HEK293 (cell line): Measurements from ENCODE around the gene ABHD16A.

Experiments
- EGR2 ChIP-seq: fragments of 450-650 bp; formaldehyde crosslinking; IDR thresholded peaks from 2 replicates; pipeline ENCODE4 v1.5.1; 2016; ENCODE audit warnings: low read depth, missing biosample characterization, missing genetic modification characterization
- GLIS1 ChIP-seq: fragments of 450-650 bp; formaldehyde crosslinking; IDR thresholded peaks from 2 replicates; pipeline ENCODE4 v1.5.1; 2016; ENCODE audit warnings: missing biosample characterization, missing genetic modification characterization
- GLIS2 ChIP-seq: fragments of 450-650 bp; formaldehyde crosslinking; IDR thresholded peaks from 2 replicates; pipeline ENCODE4 v1.5.1; 2016; ENCODE audit warnings: missing biosample characterization, missing genetic modification characterization
- HOXD13 ChIP-seq: sonication (generic); formaldehyde crosslinking; IDR thresholded peaks from 2 replicates; pipeline ENCODE4 v1.8.0; 2022; ENCODE audit warnings: missing genetic modification reagents, borderline replicate concordance
- KLF10 ChIP-seq: fragments of 450-650 bp; IDR thresholded peaks from 2 replicates; pipeline ENCODE4 v1.5.1; 2018; ENCODE audit warnings: missing biosample characterization, mild to moderate bottlenecking, missing genetic modification characterization
- KLF9 ChIP-seq: fragments of 450-650 bp; formaldehyde crosslinking; IDR thresholded peaks from 2 replicates; pipeline ENCODE4 v1.5.1; 2016; ENCODE audit warnings: missing biosample characterization, missing genetic modification characterization, low read depth
- REPIN1 ChIP-seq: fragments of 450-650 bp; formaldehyde crosslinking; IDR thresholded peaks from 2 replicates; pipeline ENCODE4 v1.5.1; 2017; ENCODE audit warnings: missing biosample characterization, missing genetic modification characterization, low read depth
- REST ChIP-seq: fragments of 450-650 bp; formaldehyde crosslinking; IDR thresholded peaks from 2 replicates; pipeline ENCODE4 v1.5.1; 2016; ENCODE audit warnings: missing biosample characterization, missing genetic modification characterization
- SALL2 ChIP-seq: fragments of 450-650 bp; formaldehyde crosslinking; IDR thresholded peaks from 2 replicates; pipeline ENCODE4 v1.5.0; 2017; ENCODE audit warnings: missing biosample characterization, mild to moderate bottlenecking, missing genetic modification characterization, borderline replicate concordance
- YY1 ChIP-seq: fragments of 450-650 bp; formaldehyde crosslinking; IDR thresholded peaks from 2 replicates; pipeline ENCODE4 v1.5.1; 2018; ENCODE audit warnings: missing biosample characterization, missing genetic modification characterization
- ZBTB1 ChIP-seq: fragments of 450-650 bp; formaldehyde crosslinking; IDR thresholded peaks from 2 replicates; pipeline ENCODE4 v1.5.1; 2016; ENCODE audit warnings: missing biosample characterization, missing genetic modification characterization
- ZBTB17 ChIP-seq: fragments of 450-650 bp; formaldehyde crosslinking; IDR thresholded peaks from 2 replicates; pipeline ENCODE4 v1.5.1; 2016; ENCODE audit warnings: missing biosample characterization, missing genetic modification characterization
- ZBTB48 ChIP-seq: fragments of 450-650 bp; formaldehyde crosslinking; IDR thresholded peaks from 2 replicates; pipeline ENCODE4 v1.5.1; 2016; ENCODE audit warnings: missing biosample characterization, missing genetic modification characterization
- ZEB2 ChIP-seq: fragments of 450-650 bp; formaldehyde crosslinking; IDR thresholded peaks from 2 replicates; pipeline ENCODE4 v1.5.1; 2016; ENCODE audit warnings: missing biosample characterization, missing genetic modification characterization
- ZNF112 ChIP-seq: fragments of 450-650 bp; formaldehyde crosslinking; IDR thresholded peaks from 2 replicates; pipeline ENCODE4 v1.5.0; 2017; ENCODE audit warnings: missing biosample characterization, missing genetic modification characterization
- ZNF133 ChIP-seq: fragments of 450-650 bp; formaldehyde crosslinking; IDR thresholded peaks from 2 replicates; pipeline ENCODE4 v1.5.1; 2016; ENCODE audit warnings: missing biosample characterization, missing genetic modification characterization
- ZNF157 ChIP-seq: fragments of 450-650 bp; formaldehyde crosslinking; IDR thresholded peaks from 2 replicates; pipeline ENCODE4 v1.5.1; 2016; ENCODE audit warnings: missing biosample characterization, missing genetic modification characterization
- ZNF211 ChIP-seq: fragments of 450-650 bp; formaldehyde crosslinking; IDR thresholded peaks from 2 replicates; pipeline ENCODE4 v1.5.1; 2016; ENCODE audit warnings: low read depth, missing biosample characterization, missing genetic modification characterization
- ZNF214 ChIP-seq: fragments of 450-650 bp; formaldehyde crosslinking; IDR thresholded peaks from 2 replicates; pipeline ENCODE4 v1.5.1; 2017; ENCODE audit warnings: missing biosample characterization, mild to moderate bottlenecking, missing genetic modification characterization, borderline replicate concordance
- ZNF223 ChIP-seq: fragments of 450-650 bp; formaldehyde crosslinking; IDR thresholded peaks from 2 replicates; pipeline ENCODE4 v1.5.1; 2016; ENCODE audit warnings: missing biosample characterization, missing genetic modification characterization
- ZNF274 ChIP-seq, 2 experiments: fragments of 200-500 bp in 1 of 2; fragments of 450-650 bp in 1 of 2; sonication (Bioruptor generic) in 1 of 2; formaldehyde crosslinking in 1 of 2; IDR thresholded peaks; 2 replicates each; pipeline versions ENCODE4 v1.5.1 to v1.6.1; 2014 to 2016; ENCODE audit warnings: borderline replicate concordance in 1 of 2, inconsistent platforms in 1 of 2, low read length in 1 of 2, missing biosample characterization in 1 of 2, missing genetic modification characterization in 1 of 2
- ZNF302 ChIP-seq: fragments of 450-650 bp; formaldehyde crosslinking; IDR thresholded peaks from 2 replicates; pipeline ENCODE4 v1.5.1; 2016; ENCODE audit warnings: missing biosample characterization, missing genetic modification characterization, low read depth
- ZNF311 ChIP-seq: fragments of 450-650 bp; formaldehyde crosslinking; IDR thresholded peaks from 2 replicates; pipeline ENCODE4 v1.5.1; 2017; ENCODE audit warnings: missing biosample characterization, missing genetic modification characterization, borderline replicate concordance
- ZNF426 ChIP-seq: fragments of 450-650 bp; formaldehyde crosslinking; IDR thresholded peaks from 2 replicates; pipeline ENCODE4 v1.5.1; 2017; ENCODE audit warnings: missing biosample characterization, missing genetic modification characterization, mild to moderate bottlenecking, inconsistent platforms, moderate library complexity
- ZNF521 ChIP-seq: fragments of 450-650 bp; formaldehyde crosslinking; IDR thresholded peaks from 2 replicates; pipeline ENCODE4 v1.5.1; 2017; ENCODE audit warnings: missing biosample characterization, mild to moderate bottlenecking, missing genetic modification characterization
- ZNF529 ChIP-seq: fragments of 450-650 bp; formaldehyde crosslinking; IDR thresholded peaks from 2 replicates; pipeline ENCODE4 v1.5.1; 2017; ENCODE audit warnings: missing genetic modification characterization, missing biosample characterization; ENCODE audit not compliant: insufficient replicate concordance
- ZNF549 ChIP-seq: fragments of 450-650 bp; IDR thresholded peaks from 2 replicates; pipeline ENCODE4 v1.5.1; 2018; ENCODE audit warnings: missing biosample characterization, missing genetic modification characterization, mild to moderate bottlenecking, inconsistent platforms, moderate library complexity
- ZNF585B ChIP-seq: fragments of 450-650 bp; formaldehyde crosslinking; IDR thresholded peaks from 2 replicates; pipeline ENCODE4 v1.5.1; 2016; ENCODE audit warnings: missing biosample characterization, missing genetic modification characterization
- ZNF610 ChIP-seq: fragments of 450-650 bp; formaldehyde crosslinking; IDR thresholded peaks from 2 replicates; pipeline ENCODE4 v1.5.1; 2016; ENCODE audit warnings: missing biosample characterization, missing genetic modification characterization, borderline replicate concordance
- ZNF747 ChIP-seq: fragments of 450-650 bp; formaldehyde crosslinking; IDR thresholded peaks from 2 replicates; pipeline ENCODE4 v1.5.1; 2016; ENCODE audit warnings: missing biosample characterization, missing genetic modification characterization
- ZSCAN30 ChIP-seq: fragments of 450-650 bp; IDR thresholded peaks from 2 replicates; pipeline ENCODE4 v1.5.1; 2018; ENCODE audit warnings: missing biosample characterization, mild to moderate bottlenecking, missing genetic modification characterization, moderate library complexity
- TF ChIP-seq, protein P1 (sequence below): fragments of 450-650 bp; IDR thresholded peaks from 2 replicates; pipeline ENCODE4 v1.5.1; 2018; ENCODE audit warnings: missing biosample characterization, missing genetic modification characterization
- TF ChIP-seq, protein P2 (sequence below): fragments of 450-650 bp; formaldehyde crosslinking; IDR thresholded peaks from 2 replicates; pipeline ENCODE4 v1.5.1; 2017; ENCODE audit warnings: missing biosample characterization, missing genetic modification characterization
- TF ChIP-seq, protein P3 (sequence below): fragments of 450-650 bp; formaldehyde crosslinking; IDR thresholded peaks from 2 replicates; pipeline ENCODE4 v1.5.1; 2017; ENCODE audit warnings: missing biosample characterization, missing genetic modification characterization

The ABHD16A gene

DNA sequence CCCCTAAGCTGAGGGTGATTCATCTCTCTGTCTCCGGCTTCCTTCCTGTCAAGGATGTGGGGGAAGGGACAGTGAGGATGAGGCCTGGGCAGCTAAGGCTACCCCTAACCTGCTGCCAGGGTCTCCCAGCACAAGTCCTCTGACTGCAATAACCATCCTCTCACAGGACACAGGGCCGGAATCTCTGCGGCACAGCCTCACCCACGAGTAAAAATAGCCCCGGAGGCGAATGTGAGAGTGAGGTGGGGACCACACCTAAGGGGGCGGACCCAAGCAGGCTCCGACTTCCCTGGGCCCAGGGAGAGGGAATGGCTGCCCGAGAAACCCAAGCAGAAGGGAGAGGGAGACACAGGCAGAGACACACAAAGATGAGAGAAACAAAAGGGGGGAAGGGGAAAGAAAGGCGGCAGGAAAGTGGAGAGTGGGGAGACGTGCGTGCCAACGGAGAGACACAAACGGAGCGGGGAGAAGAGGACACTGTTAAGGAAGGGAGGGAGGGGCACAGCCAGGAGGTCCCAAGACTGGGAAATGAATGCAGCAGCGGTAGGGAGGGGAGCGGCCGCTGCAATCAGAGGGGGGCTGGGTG lies 31.8 kb upstream of the ABHD16A start (continued):
- TF ChIP-seq ZNF610 (tag by site-specific recombination) (no peak; the same call in 1 of the 2 replicates), ZNF214 (tag by site-specific recombination) (no peak), REPIN1 (tag by site-specific recombination) (no peak), EGR2 (peak; percentile 49), ZNF549 (no peak), GLIS1 (peak; percentile 73), YY1 (no peak), REST (tag by site-specific recombination) (0 out of 2 replicates have a peak, but pooled peaks have one; percentile 5), ZNF133 (tag by site-specific recombination) (no peak), SALL2 (tag by site-specific recombination) (no peak), HOXD13 (CRISPR knock-in tag) (no peak), ZNF311 (tag by site-specific recombination) (no peak), ZNF529 (no peak), ZNF521 (tag by site-specific recombination) (no peak), GLIS2 (tag by site-specific recombination) (peak; percentile 96), ZNF223 (tag by site-specific recombination) (no peak), KLF10 (tag by site-specific recombination) (no peak; the same call in none of the 2 replicates), ZBTB17 (tag by site-specific recombination) (peak; percentile 88), ZNF426 (tag by site-specific recombination) (no peak), ZNF274 (IDR thresholded peaks at IDR 0.05; ENCODE audit: low read length) (no peak), ZNF274 (tag by site-specific recombination; IDR thresholded peaks at IDR 0.05; ENCODE audit: borderline replicate concordance) (no peak), ZNF211 (tag by site-specific recombination) (no peak), ZNF112 (tag by site-specific recombination) (no peak), ZBTB1 (no peak), ZBTB48 (tag by site-specific recombination) (peak; percentile 95), ZSCAN30 (tag by site-specific recombination) (peak; percentile 25; the same call in 1 of the 2 replicates), ZNF585B (tag by site-specific recombination) (no peak), KLF9 (peak; percentile 80), ZNF157 (tag by site-specific recombination) (no peak), ZNF747 (no peak), ZNF302 (tag by site-specific recombination) (no peak), ZEB2 (tag by site-specific recombination) (peak; percentile 94)
- TF ChIP-seq, protein P1, sequence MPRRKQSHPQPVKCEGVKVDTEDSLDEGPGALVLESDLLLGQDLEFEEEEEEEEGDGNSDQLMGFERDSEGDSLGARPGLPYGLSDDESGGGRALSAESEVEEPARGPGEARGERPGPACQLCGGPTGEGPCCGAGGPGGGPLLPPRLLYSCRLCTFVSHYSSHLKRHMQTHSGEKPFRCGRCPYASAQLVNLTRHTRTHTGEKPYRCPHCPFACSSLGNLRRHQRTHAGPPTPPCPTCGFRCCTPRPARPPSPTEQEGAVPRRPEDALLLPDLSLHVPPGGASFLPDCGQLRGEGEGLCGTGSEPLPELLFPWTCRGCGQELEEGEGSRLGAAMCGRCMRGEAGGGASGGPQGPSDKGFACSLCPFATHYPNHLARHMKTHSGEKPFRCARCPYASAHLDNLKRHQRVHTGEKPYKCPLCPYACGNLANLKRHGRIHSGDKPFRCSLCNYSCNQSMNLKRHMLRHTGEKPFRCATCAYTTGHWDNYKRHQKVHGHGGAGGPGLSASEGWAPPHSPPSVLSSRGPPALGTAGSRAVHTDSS: no peak
- TF ChIP-seq, protein P2, sequence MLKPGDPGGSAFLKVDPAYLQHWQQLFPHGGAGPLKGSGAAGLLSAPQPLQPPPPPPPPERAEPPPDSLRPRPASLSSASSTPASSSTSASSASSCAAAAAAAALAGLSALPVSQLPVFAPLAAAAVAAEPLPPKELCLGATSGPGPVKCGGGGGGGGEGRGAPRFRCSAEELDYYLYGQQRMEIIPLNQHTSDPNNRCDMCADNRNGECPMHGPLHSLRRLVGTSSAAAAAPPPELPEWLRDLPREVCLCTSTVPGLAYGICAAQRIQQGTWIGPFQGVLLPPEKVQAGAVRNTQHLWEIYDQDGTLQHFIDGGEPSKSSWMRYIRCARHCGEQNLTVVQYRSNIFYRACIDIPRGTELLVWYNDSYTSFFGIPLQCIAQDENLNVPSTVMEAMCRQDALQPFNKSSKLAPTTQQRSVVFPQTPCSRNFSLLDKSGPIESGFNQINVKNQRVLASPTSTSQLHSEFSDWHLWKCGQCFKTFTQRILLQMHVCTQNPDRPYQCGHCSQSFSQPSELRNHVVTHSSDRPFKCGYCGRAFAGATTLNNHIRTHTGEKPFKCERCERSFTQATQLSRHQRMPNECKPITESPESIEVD (tag by site-specific recombination): no peak
- TF ChIP-seq, protein P3, sequence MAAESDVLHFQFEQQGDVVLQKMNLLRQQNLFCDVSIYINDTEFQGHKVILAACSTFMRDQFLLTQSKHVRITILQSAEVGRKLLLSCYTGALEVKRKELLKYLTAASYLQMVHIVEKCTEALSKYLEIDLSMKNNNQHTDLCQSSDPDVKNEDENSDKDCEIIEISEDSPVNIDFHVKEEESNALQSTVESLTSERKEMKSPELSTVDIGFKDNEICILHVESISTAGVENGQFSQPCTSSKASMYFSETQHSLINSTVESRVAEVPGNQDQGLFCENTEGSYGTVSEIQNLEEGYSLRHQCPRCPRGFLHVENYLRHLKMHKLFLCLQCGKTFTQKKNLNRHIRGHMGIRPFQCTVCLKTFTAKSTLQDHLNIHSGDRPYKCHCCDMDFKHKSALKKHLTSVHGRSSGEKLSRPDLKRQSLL (tag by site-specific recombination): no peak
